GM12878 (cell line): Measurements from ENCODE around the gene EXOC4. TPM values are rescaled to one million over a fixed set of nuclear protein-coding genes. Genes with fewer than 3 reads are reported as not detected.

ENCODE experiments used
- ATAC-seq: fragments of 200-7000 bp; cut with Tn5 transposase; 3 replicates; pipeline ENCODE4 v1.9.1; 2020; ENCODE audit warnings: mild to moderate bottlenecking, moderate library complexity
- BruUV-seq: library from RNA; stranded (reverse); fragments of 400-500 nt; replicated peaks from 2 replicates; lab custom pipeline; 2021; lab: Mats Ljungman, UMichigan
- CTCF ChIA-PET: fragments of 300-600 bp; sonication (Branson Sonifier 250); formaldehyde crosslinking; extraction: SDS; loops from one replicate; lab custom pipeline; 2021; ENCODE audit warnings: inconsistent platforms; lab: Yijun Ruan, JAX
- POLR2A ChIA-PET: fragments of 350-600 bp; formaldehyde crosslinking; extraction: SDS; loops from one replicate; lab custom pipeline; 2021; ENCODE audit warnings: inconsistent platforms; lab: Charles Lee
- RAD21 ChIA-PET: fragments of 300-600 bp; sonication (Branson Sonifier 250); formaldehyde crosslinking; loops from one replicate; lab custom pipeline; 2023; ENCODE audit warnings: antibody characterized with exemption; ENCODE audit not compliant: unreplicated experiment; lab: Charles Lee
- SMC1A ChIA-PET: fragments of 300-600 bp; sonication (Branson Sonifier 250); formaldehyde crosslinking; loops from one replicate; lab custom pipeline; 2023; ENCODE audit not compliant: unreplicated experiment, uncharacterized antibody; lab: Charles Lee
- DNase-seq: peaks from one replicate; pipeline ENCODE4 v3.0.0-alpha.2; 2011; ENCODE audit warnings: low read depth, low spot score
- FAIRE-seq: peaks from 3 replicates; lab custom pipeline; 2011; peaks lifted over from hg19 to GRCh38; lab: Jason Lieb, UNC
- H2AFZ ChIP-seq: 2 replicates; pipeline ENCODE4 v1.6.0; 2011; ENCODE audit warnings: low read depth, low read length, control low read depth; ENCODE audit not compliant: control insufficient read depth
- H3K27ac ChIP-seq: 2 replicates; pipeline ENCODE4 v1.5.1; 2011; ENCODE audit warnings: control low read depth; ENCODE audit not compliant: control insufficient read depth, insufficient read depth
- H3K27me3 ChIP-seq, 2 experiments: replicated peaks in 1 of 2; 2 replicates each; pipeline versions ENCODE4 v1.6.0 to v1.6.1; 2011; ENCODE audit warnings: low read length in 1 of 2; ENCODE audit not compliant: control insufficient read depth in 2 of 2, insufficient read depth in 2 of 2
- H3K36me3 ChIP-seq, 2 experiments: 2 replicates each; pipeline ENCODE4 v1.5.1; 2011; ENCODE audit warnings: low read length in 1 of 2; ENCODE audit not compliant: control insufficient read depth in 2 of 2, insufficient read depth in 2 of 2
- H3K4me1 ChIP-seq: 2 replicates; pipeline ENCODE4 v1.6.1; 2011; ENCODE audit warnings: mild to moderate bottlenecking, low read length, moderate library complexity, mixed read lengths; ENCODE audit not compliant: control insufficient read depth, insufficient read depth
- H3K4me2 ChIP-seq: 2 replicates; pipeline ENCODE4 v1.6.0; 2011; ENCODE audit warnings: control low read depth; ENCODE audit not compliant: control insufficient read depth, insufficient read depth
- H3K4me3 ChIP-seq: fragments of 200-600 bp; sonication (generic); 2 replicates; pipeline ENCODE4 v1.5.1; 2016
- H3K79me2 ChIP-seq: 2 replicates; pipeline ENCODE4 v1.6.0; 2011; ENCODE audit warnings: low read length; ENCODE audit not compliant: control insufficient read depth, insufficient read depth
- H3K9ac ChIP-seq: 2 replicates; pipeline ENCODE4 v1.8.0; 2011; ENCODE audit warnings: low read length, control low read depth, mixed read lengths; ENCODE audit not compliant: control insufficient read depth, insufficient read depth
- H3K9me3 ChIP-seq: replicated peaks from 3 replicates; pipeline ENCODE4 v1.5.1; 2011; ENCODE audit warnings: mild to moderate bottlenecking, low read length; ENCODE audit not compliant: control insufficient read depth, insufficient read depth
- H4K20me1 ChIP-seq: 2 replicates; pipeline ENCODE4 v1.6.0; 2011; ENCODE audit not compliant: control insufficient read depth, insufficient read depth
- MTA3 ChIP-seq: IDR thresholded peaks from 2 replicates; pipeline ENCODE4 v1.6.1; 2012; ENCODE audit warnings: low read length, inconsistent platforms, borderline replicate concordance
- NFXL1 ChIP-seq: fragments of 450-650 bp; IDR thresholded peaks from 2 replicates; pipeline ENCODE4 v1.6.1; 2017; ENCODE audit warnings: antibody characterized with exemption, mild to moderate bottlenecking, borderline replicate concordance
- SIX5 ChIP-seq: IDR thresholded peaks from 2 replicates; pipeline ENCODE4 v1.6.1; 2011; ENCODE audit warnings: mild to moderate bottlenecking, low read depth, low read length, moderate library complexity; ENCODE audit not compliant: severe bottlenecking
- SMARCA5 ChIP-seq: fragments of 450-650 bp; IDR thresholded peaks from 2 replicates; pipeline ENCODE4 v1.6.1; 2017; ENCODE audit warnings: mild to moderate bottlenecking
- STAT3 ChIP-seq: IDR thresholded peaks from 2 replicates; pipeline ENCODE4 v1.6.1; 2011; ENCODE audit warnings: low read depth, low read length, improper control_type of control experiment
- ZZZ3 ChIP-seq: IDR thresholded peaks from 2 replicates; pipeline ENCODE4 v1.6.1; 2011; ENCODE audit warnings: low read depth; ENCODE audit not compliant: control insufficient read depth, insufficient read length
- WGBS: methylation state at CpG from one replicate; pipeline ENCODE4 v1.1.6; 2016; ENCODE audit warnings: low lambda C conversion rate; ENCODE audit not compliant: insufficient replicate concordance, insufficient coverage; ENCODE audit errors: missing lambda C conversion rate; 5-methylcytosine and 5-hydroxymethylcytosine counted together
- in situ Hi-C: fragments of 300-500 bp; cut with MboI; formaldehyde crosslinking; loops from 9 replicates; pipeline ENCODE4 v1.14.3; 2018; ENCODE audit warnings: mixed read lengths
- intact Hi-C: fragments of 100-400 bp; cut with micrococcal nuclease; formaldehyde crosslinking; loops from one replicate; pipeline ENCODE4 v1.14.2; 2022; ENCODE audit not compliant: unreplicated experiment
- polyA plus RNA-seq, 11 experiments: library from polyadenylated mRNA; depleted of rRNA in 4 of 11; unstranded in 6 of 11; stranded (reverse) in 5 of 11; fragments of >200 nt; fragmentation: Nextera tagmentation in 4 of 11; fragmentation: Illumina TruSeq in 1 of 11; extraction: Ambion mirVana in 4 of 11; extraction: Trizol in 1 of 11; gene quantifications; 1 replicate in 1 of 11; 2 replicates in 10 of 11; pipeline versions ENCODE4 v1.2.1 to v1.2.3, GENCODE V29; 2011 to 2016; ENCODE audit warnings: inconsistent platforms in 2 of 11, missing spikeins in 2 of 11, low read depth in 1 of 11
- total RNA-seq, 4 experiments: library from RNA; depleted of rRNA in 3 of 4; stranded (reverse); fragments of >200 nt in 3 of 4; fragmentation: Illumina TruSeq in 1 of 4; extraction: Trizol in 1 of 4; gene quantifications; 2 replicates each; pipeline versions ENCODE4 v1.2.1 to v1.2.3, GENCODE V29; 2013 to 2021
- TF ChIP-seq, protein P1 (sequence below): fragments of 450-650 bp; conservative IDR thresholded peaks from 2 replicates; pipeline ENCODE4 v1.6.1; 2017; ENCODE audit warnings: mild to moderate bottlenecking, moderate library complexity

The EXOC4 gene
- total and polyA plus RNA-seq, 10 of the 15 experiments (the other 5 are each of a cell fraction or from before 2014, with no cell fraction given), result 13.2 to 44.5 (median 29.6) TPM

DNA sequence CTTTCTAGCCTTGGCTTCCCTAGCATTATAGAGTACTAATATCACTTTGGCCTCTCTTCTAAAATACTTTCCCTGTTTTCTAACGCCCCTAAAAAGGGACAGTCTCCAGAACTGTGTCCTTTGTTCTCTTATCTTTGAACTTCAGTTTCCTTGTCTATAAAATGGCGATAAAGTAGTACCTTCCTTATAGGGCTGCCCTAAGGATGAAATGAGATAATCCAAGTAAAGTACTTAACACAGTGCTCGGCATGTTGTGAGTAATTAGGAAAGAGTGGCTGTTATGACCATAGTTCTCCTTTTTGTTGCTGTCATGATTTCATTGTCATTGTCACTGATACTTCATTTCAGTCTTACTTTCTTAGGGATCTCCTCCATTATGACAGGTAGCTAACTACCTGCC is 114.7 kb downstream of the EXOC4 start:
- Histone ChIP-seq H3K4me2 (no peak overlapping the region), H3K9ac (no peak overlapping the region), H3K36me3 (no peaks in the 10 kb centered on the region), H3K4me1 (no peaks in the 10 kb centered on the region), H3K4me3 (no peak overlapping the region), H3K9me3 (no peaks in the 10 kb centered on the region), H3K27me3 (no peaks in the 10 kb centered on the region), H3K27ac (no peak overlapping the region), H3K79me2 (no peaks in the 10 kb centered on the region), H4K20me1 (no peaks in the 10 kb centered on the region), H2AFZ (no peak overlapping the region)
- TF ChIP-seq MTA3, result no peak
- TF ChIP-seq ZZZ3, result no peak
- TF ChIP-seq STAT3, result no peak
- no peak for TF ChIP-seq SIX5
- no peak for TF ChIP-seq SMARCA5
- no peak for TF ChIP-seq NFXL1
- TF ChIP-seq, protein P1, sequence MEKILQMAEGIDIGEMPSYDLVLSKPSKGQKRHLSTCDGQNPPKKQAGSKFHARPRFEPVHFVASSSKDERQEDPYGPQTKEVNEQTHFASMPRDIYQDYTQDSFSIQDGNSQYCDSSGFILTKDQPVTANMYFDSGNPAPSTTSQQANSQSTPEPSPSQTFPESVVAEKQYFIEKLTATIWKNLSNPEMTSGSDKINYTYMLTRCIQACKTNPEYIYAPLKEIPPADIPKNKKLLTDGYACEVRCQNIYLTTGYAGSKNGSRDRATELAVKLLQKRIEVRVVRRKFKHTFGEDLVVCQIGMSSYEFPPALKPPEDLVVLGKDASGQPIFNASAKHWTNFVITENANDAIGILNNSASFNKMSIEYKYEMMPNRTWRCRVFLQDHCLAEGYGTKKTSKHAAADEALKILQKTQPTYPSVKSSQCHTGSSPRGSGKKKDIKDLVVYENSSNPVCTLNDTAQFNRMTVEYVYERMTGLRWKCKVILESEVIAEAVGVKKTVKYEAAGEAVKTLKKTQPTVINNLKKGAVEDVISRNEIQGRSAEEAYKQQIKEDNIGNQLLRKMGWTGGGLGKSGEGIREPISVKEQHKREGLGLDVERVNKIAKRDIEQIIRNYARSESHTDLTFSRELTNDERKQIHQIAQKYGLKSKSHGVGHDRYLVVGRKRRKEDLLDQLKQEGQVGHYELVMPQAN, result no peak
- intact Hi-C loops (no loop called here), in situ Hi-C loops (no loop called here)
- ChIA-PET POLR2A (no interaction called here), SMC1A (no interaction called here), RAD21 (no interaction called here), CTCF (interaction anchor here (1.0 to 1.8 kb wide), 2 partner anchors 9 to 67 kb away, joined by 4 to 5 read pairs; no protein-coding TSS in a partner anchor)
- WGBS, result 60% methylated on average over 3 of the region's 3 CpGs
- DNase-seq, result no peak
- ATAC-seq, result 0 out of 3 replicates have a peak, but pooled peaks have one; percentile 20
- no peak for FAIRE-seq
- no TSS peak for BruUV-seq
